Liver (tissue), 9 donors: ENCODE results near the gene SYT8. TPM values are rescaled to one million over a fixed set of nuclear protein-coding genes. Genes with fewer than 3 reads are reported as not detected.

Experiments used
- DNase-seq: peaks from one replicate; pipeline ENCODE4 v3.0.0-alpha.2; 2017; ENCODE audit warnings: low spot score
- H3K27ac ChIP-seq, 2 donors: one replicate each; pipeline ENCODE4 v1.7.0; 2013; ENCODE audit warnings: inconsistent platforms in 2 of 2, low read length in 2 of 2, control low read depth in 1 of 2, low read depth in 1 of 2, mild to moderate bottlenecking in 1 of 2
- H3K27me3 ChIP-seq, 4 donors: one replicate each; pipeline versions ENCODE4 v1.6.1 to v1.7.0; 2013; ENCODE audit warnings: low read length in 3 of 4, inconsistent platforms in 1 of 4, mild to moderate bottlenecking in 1 of 4, moderate library complexity in 1 of 4; ENCODE audit not compliant: control insufficient read depth in 4 of 4, insufficient read depth in 4 of 4
- H3K36me3 ChIP-seq, 4 donors: one replicate each; pipeline versions ENCODE4 v1.6.1 to v1.7.0; 2013; ENCODE audit warnings: low read length in 3 of 4, mild to moderate bottlenecking in 3 of 4, low read depth in 1 of 4, moderate library complexity in 1 of 4; ENCODE audit not compliant: control insufficient read depth in 4 of 4, insufficient read depth in 3 of 4
- H3K4me1 ChIP-seq, 4 donors: one replicate each; pipeline versions ENCODE4 v1.6.1 to v1.7.0; 2013; ENCODE audit warnings: low read length in 3 of 4, mild to moderate bottlenecking in 3 of 4, moderate library complexity in 1 of 4; ENCODE audit not compliant: control insufficient read depth in 4 of 4, insufficient read depth in 4 of 4
- H3K4me3 ChIP-seq, 3 donors: one replicate each; pipeline versions ENCODE4 v1.6.1 to v1.7.0; 2013; ENCODE audit warnings: low read length in 3 of 3, control low read depth in 1 of 3, low read depth in 1 of 3, mild to moderate bottlenecking in 1 of 3
- H3K9ac ChIP-seq, 2 donors: one replicate each; pipeline ENCODE4 v1.7.0; 2013; ENCODE audit warnings: low read length in 2 of 2, mild to moderate bottlenecking in 2 of 2, moderate library complexity in 2 of 2, control low read depth in 1 of 2, low read depth in 1 of 2
- H3K9me3 ChIP-seq, 4 donors: one replicate each; pipeline versions ENCODE4 v1.6.1 to v1.7.0; 2013; ENCODE audit warnings: low read length in 3 of 4; ENCODE audit not compliant: control insufficient read depth in 4 of 4
- ATF3 ChIP-seq: IDR thresholded peaks from 2 replicates; pipeline ENCODE4 v1.6.1; 2016; ENCODE audit warnings: antibody characterized with exemption
- CTCF ChIP-seq: fragments of 150-350 bp; IDR thresholded peaks from 2 replicates; pipeline ENCODE4 v1.5.1; 2017; ENCODE audit warnings: improper control_type of control experiment, low read depth, low read length; ENCODE audit not compliant: missing input control
- EGR1 ChIP-seq, 2 donors: IDR thresholded peaks; 2 replicates each; pipeline ENCODE4 v1.6.1; 2016 to 2018; ENCODE audit warnings: antibody characterized with exemption in 2 of 2, low read depth in 2 of 2
- FOXA1 ChIP-seq: IDR thresholded peaks from 2 replicates; pipeline ENCODE4 v1.6.1; 2016; ENCODE audit warnings: antibody characterized with exemption
- FOXA2 ChIP-seq: IDR thresholded peaks from 2 replicates; pipeline ENCODE4 v1.6.1; 2016; ENCODE audit warnings: antibody characterized with exemption
- GABPA ChIP-seq, 2 donors: IDR thresholded peaks in 1 of 2; conservative IDR thresholded peaks in 1 of 2; 2 replicates each; pipeline ENCODE4 v1.6.1; 2016; ENCODE audit warnings: antibody characterized with exemption in 2 of 2, mild to moderate bottlenecking in 1 of 2, moderate library complexity in 1 of 2
- HNF4A ChIP-seq, 2 donors: conservative IDR thresholded peaks; 2 replicates each; pipeline ENCODE4 v1.6.1; 2016; ENCODE audit warnings: antibody characterized with exemption in 2 of 2, mild to moderate bottlenecking in 2 of 2
- HNF4G ChIP-seq: IDR thresholded peaks from 2 replicates; pipeline ENCODE4 v1.6.1; 2016; ENCODE audit warnings: antibody characterized with exemption
- JUND ChIP-seq, 2 donors: IDR thresholded peaks; 2 replicates each; pipeline ENCODE4 v1.6.1; 2016; ENCODE audit warnings: antibody characterized with exemption in 2 of 2
- MAX ChIP-seq: IDR thresholded peaks from 2 replicates; pipeline ENCODE4 v1.6.1; 2016; ENCODE audit warnings: antibody characterized with exemption
- NR2F2 ChIP-seq: IDR thresholded peaks from 2 replicates; pipeline ENCODE4 v1.6.1; 2016; ENCODE audit warnings: antibody characterized with exemption
- RAD21 ChIP-seq, 2 donors: IDR thresholded peaks; 2 replicates each; pipeline ENCODE4 v1.6.1; 2016; ENCODE audit warnings: antibody characterized with exemption in 2 of 2, mild to moderate bottlenecking in 2 of 2
- REST ChIP-seq: IDR thresholded peaks from 2 replicates; pipeline ENCODE4 v1.6.1; 2016; ENCODE audit warnings: antibody characterized with exemption, mild to moderate bottlenecking
- RXRA ChIP-seq, 2 donors: IDR thresholded peaks; 2 replicates each; pipeline ENCODE4 v1.6.1; 2017 to 2018; ENCODE audit warnings: antibody characterized with exemption in 2 of 2, mild to moderate bottlenecking in 1 of 2
- SP1 ChIP-seq: IDR thresholded peaks from 2 replicates; pipeline ENCODE4 v1.6.1; 2018; ENCODE audit warnings: antibody characterized with exemption, mild to moderate bottlenecking
- TAF1 ChIP-seq: conservative IDR thresholded peaks from 2 replicates; pipeline ENCODE4 v1.6.1; 2016; ENCODE audit warnings: antibody characterized with exemption, mild to moderate bottlenecking
- YY1 ChIP-seq: IDR thresholded peaks from 2 replicates; pipeline ENCODE4 v1.6.1; 2016; ENCODE audit warnings: antibody characterized with exemption, mild to moderate bottlenecking
- ZBTB33 ChIP-seq: IDR thresholded peaks from 2 replicates; pipeline ENCODE4 v1.6.1; 2016; ENCODE audit warnings: antibody characterized with exemption
- WGBS: extraction: QIAGEN DNeasy Blood & Tissue Kit; methylation state at CpG from one replicate; pipeline ENCODE4 v1.1.7; 2013; 5-methylcytosine and 5-hydroxymethylcytosine counted together
- polyA plus RNA-seq, 2 donors: library from polyadenylated mRNA; stranded (reverse) in 1 of 2; unstranded in 1 of 2; fragments of 200-250 nt in 1 of 2; fragments of >200 nt in 1 of 2; fragmentation: Nextera tagmentation in 1 of 2; extraction: Ambion mirVana in 1 of 2; gene quantifications; one replicate each; pipeline versions ENCODE4 v1.2.1 to v1.2.3, GENCODE V29; 2013 to 2015
- total RNA-seq, 2 donors: library from RNA; depleted of rRNA; stranded (reverse); fragments of >200 nt; gene quantifications; one replicate each; pipeline ENCODE4 v1.2.3, GENCODE V29; 2014
- donor health status: healthy.
- donor health status: healthy.
- donor health status: healthy.
- donor health status: healthy.
- donor health status: healthy.

Gene SYT8
- total and polyA plus RNA-seq, 4 donors, result 0.17 to 0.99 (median 0.35) TPM

- TF ChIP-seq RAD21 (IDR thresholded peaks at IDR 0.05) (no peak), EGR1 (IDR thresholded peaks at IDR 0.05; ENCODE audit: low read depth in 2 of 2) (no peak), FOXA2 (no peak), FOXA1 (no peak), RXRA (IDR thresholded peaks at IDR 0.05) (no peak), ATF3 (no peak), HNF4G (no peak), ZBTB33 (no peak), JUND (IDR thresholded peaks at IDR 0.05) (no peak), HNF4A (conservative IDR thresholded peaks at IDR 0.05) (no peak), NR2F2 (no peak), TAF1 (no peak), CTCF (no peak)
- no peak overlapping the region for H3K4me3 ChIP-seq
- H3K27me3 ChIP-seq, result no peaks in the 10 kb centered on the region
- DNase-seq, result no peak
- H3K36me3 ChIP-seq, result no peaks in the 10 kb centered on the region
- WGBS, result 85% methylated on average over 10 of the region's 10 CpGs
- no peak overlapping the region for H3K9ac ChIP-seq
- H3K4me1 ChIP-seq, result no peaks in the 10 kb centered on the region
- H3K27ac ChIP-seq, result no peak overlapping the region
- peaks cover 6 to 9% (median 8%) of the 10 kb centered on the region in 4 donors for H3K9me3 ChIP-seq
Observed at GRCh38 chr11:1814691-1815090, 20.1 kb upstream of the SYT8 start.

- Histone ChIP-seq H3K4me1 (no peaks in the 10 kb centered on the region), H3K27ac (no peak overlapping the region), H3K27me3 (no peaks in the 10 kb centered on the region), H3K4me3 (no peak overlapping the region), H3K36me3 (no peaks in the 10 kb centered on the region), H3K9ac (no peak overlapping the region), H3K9me3 (peaks cover 6 to 9% (median 8%) of the 10 kb centered on the region in 4 donors)
- 93% methylated on average over 8 of the region's 8 CpGs for WGBS
- DNase-seq, result no peak
- TF ChIP-seq RAD21 (IDR thresholded peaks at IDR 0.05), result no peak
- TF ChIP-seq HNF4A (conservative IDR thresholded peaks at IDR 0.05), result no peak
- TF ChIP-seq TAF1, result no peak
- TF ChIP-seq SP1, result no peak
- TF ChIP-seq JUND (IDR thresholded peaks at IDR 0.05), result no peak
- no peak for TF ChIP-seq RXRA (IDR thresholded peaks at IDR 0.05)
- no peak for TF ChIP-seq FOXA2
- TF ChIP-seq MAX, result no peak
- TF ChIP-seq EGR1 (IDR thresholded peaks at IDR 0.05; ENCODE audit: low read depth in 2 of 2), result no peak
- TF ChIP-seq ZBTB33, result no peak
- no peak for TF ChIP-seq FOXA1
- no peak for TF ChIP-seq NR2F2
- TF ChIP-seq REST, result no peak
- no peak for TF ChIP-seq HNF4G
- no peak for TF ChIP-seq CTCF
- TF ChIP-seq ATF3, result no peak
- TF ChIP-seq YY1, result no peak
- TF ChIP-seq GABPA (IDR thresholded peaks at IDR 0.05 in 1 of 2, conservative IDR thresholded peaks at IDR 0.05 in 1 of 2), result no peak
Observed at GRCh38 chr11:1815311-1815710, 19.5 kb upstream of the SYT8 start.
